ENCODE measurements around the gene SPRY4.

GRCh38 chr5:142275496-142275895, 49.3 kb downstream of the SPRY4 start:
- TF ChIP-seq CTCF (IDR thresholded peaks at IDR 0.05; ENCODE audit: low read depth, low read length, poor library complexity, severe bottlenecking) (no peak), EZH2phosphoT487 (IDR thresholded peaks at IDR 0.05; ENCODE audit: borderline replicate concordance, low read length) (no peak)
